Measurements from ENCODE around the gene ZFHX3. TPM values are rescaled to one million over a fixed set of nuclear protein-coding genes. Genes with fewer than 3 reads are reported as not detected.

The ZFHX3 gene
- total RNA-seq, 6 experiments from 2014 or later: 7.1 to 9.4 (median 7.7) TPM

- H3K4me1 ChIP-seq: peaks cover 0 to 37% (median 7%) of the 10 kb centered on the region in 4 donors
- H3K9me3 ChIP-seq: no peaks in the 10 kb centered on the region
- WGBS (ENCODE audit: insufficient coverage, low coverage, low lambda C conversion rate, missing lambda C conversion rate): 47% methylated on average over 3 of the region's 3 CpGs
- DNase-seq: no peak
- H3K27me3 ChIP-seq: no peaks in the 10 kb centered on the region
- H3K4me3 ChIP-seq: no peak overlapping the region
- no peaks in the 10 kb centered on the region for H3K36me3 ChIP-seq
- no peak for TF ChIP-seq CTCF (IDR thresholded peaks at IDR 0.05)
- TF ChIP-seq POLR2A (IDR thresholded peaks at IDR 0.05): no peak
- H3K27ac ChIP-seq: no peak overlapping the region
- ATAC-seq: no peak
- intact Hi-C loops (cut with DNase I): no loop called here
These were observed 235.3 kb downstream of the ZFHX3 start for GRCh38 chr16:72812672-72813071.

- ATAC-seq (peak; percentile 8 to 40 (median 22)), DNase-seq (no peak)
- no peak overlapping the region for H3K4me3 ChIP-seq
- peaks cover 0 to 37% (median 7%) of the 10 kb centered on the region in 4 donors for H3K4me1 ChIP-seq
- TF ChIP-seq CTCF (IDR thresholded peaks at IDR 0.05) (no peak), POLR2A (IDR thresholded peaks at IDR 0.05) (no peak)
- WGBS (ENCODE audit: insufficient coverage, low coverage, low lambda C conversion rate, missing lambda C conversion rate): 76% methylated on average over 6 of the region's 6 CpGs
- intact Hi-C loops (cut with DNase I): no loop called here
- no peaks in the 10 kb centered on the region for H3K9me3 ChIP-seq
- H3K27me3 ChIP-seq: no peaks in the 10 kb centered on the region
- peak overlapping the region in 2 of 3 donors; percentile 66 to 82 for H3K27ac ChIP-seq
- H3K36me3 ChIP-seq: no peaks in the 10 kb centered on the region
These were observed 236.1 kb downstream of the ZFHX3 start for GRCh38 chr16:72811876-72812275.

- no peaks in the 10 kb centered on the region for H3K9me3 ChIP-seq
- no peak overlapping the region for H3K4me3 ChIP-seq
- no peaks in the 10 kb centered on the region for H3K36me3 ChIP-seq
- ATAC-seq (peak; percentile 89 to 99 (median 98)), DNase-seq (peak in 2 of 3 donors; percentile 71 to 76)
- no peaks in the 10 kb centered on the region for H3K27me3 ChIP-seq
- WGBS (ENCODE audit: insufficient coverage, low coverage, low lambda C conversion rate, missing lambda C conversion rate): 20% methylated on average over 2 of the region's 8 CpGs
- H3K27ac ChIP-seq: peak overlapping the region in 2 of 3 donors; percentile 66 to 82
- intact Hi-C loops (cut with DNase I): no loop called here
- TF ChIP-seq POLR2A (IDR thresholded peaks at IDR 0.05): no peak
- TF ChIP-seq CTCF (IDR thresholded peaks at IDR 0.05): no peak
- peaks cover 0 to 37% (median 7%) of the 10 kb centered on the region in 4 donors for H3K4me1 ChIP-seq
These were observed 236.7 kb downstream of the ZFHX3 start for GRCh38 chr16:72811188-72811720.

- TF ChIP-seq CTCF (IDR thresholded peaks at IDR 0.05) (no peak), POLR2A (IDR thresholded peaks at IDR 0.05) (no peak)
- 95% methylated on average over 2 of the region's 2 CpGs for WGBS (ENCODE audit: insufficient coverage, low coverage, low lambda C conversion rate, missing lambda C conversion rate)
- Histone ChIP-seq H3K27me3 (no peaks in the 10 kb centered on the region), H3K4me1 (peaks cover 0 to 37% (median 7%) of the 10 kb centered on the region in 4 donors), H3K4me3 (no peak overlapping the region), H3K9me3 (no peaks in the 10 kb centered on the region), H3K36me3 (no peaks in the 10 kb centered on the region), H3K27ac (peak overlapping the region in 2 of 3 donors; percentile 66 to 76)
- ATAC-seq (no peak), DNase-seq (no peak)
- intact Hi-C loops (cut with DNase I): no loop called here
These were observed 237.4 kb downstream of the ZFHX3 start for GRCh38 chr16:72810480-72810879.

All from right lobe of liver (tissue), 6 donors.